ENCODE measurements around the gene H2AZ2.
"Not testable (repeated sequence)": the region's sequence is repeated elsewhere in the genome, so short reads cannot be mapped to it uniquely, and the experiment has no call there.

H2AZ2 gene

GRCh38 chr7:44871918-44872317, 24.0 kb upstream of the H2AZ2 start:
- DNase-seq = not testable (repeated sequence)

GRCh38 chr7:44870780-44871179, 22.9 kb upstream of the H2AZ2 start:
- not testable (repeated sequence) for DNase-seq

GRCh38 chr7:44870336-44870735, 22.4 kb upstream of the H2AZ2 start:
- DNase-seq = not testable (repeated sequence)

- DNase-seq = peak in 19 of 56 donors; percentile 5 to 72 (median 14)
Observed at GRCh38 chr7:44867073-44867995, 19.4 kb upstream of the H2AZ2 start.

GRCh38 chr7:44861949-44862348, 14.1 kb upstream of the H2AZ2 start:
- DNase-seq = not testable (repeated sequence)

DNA sequence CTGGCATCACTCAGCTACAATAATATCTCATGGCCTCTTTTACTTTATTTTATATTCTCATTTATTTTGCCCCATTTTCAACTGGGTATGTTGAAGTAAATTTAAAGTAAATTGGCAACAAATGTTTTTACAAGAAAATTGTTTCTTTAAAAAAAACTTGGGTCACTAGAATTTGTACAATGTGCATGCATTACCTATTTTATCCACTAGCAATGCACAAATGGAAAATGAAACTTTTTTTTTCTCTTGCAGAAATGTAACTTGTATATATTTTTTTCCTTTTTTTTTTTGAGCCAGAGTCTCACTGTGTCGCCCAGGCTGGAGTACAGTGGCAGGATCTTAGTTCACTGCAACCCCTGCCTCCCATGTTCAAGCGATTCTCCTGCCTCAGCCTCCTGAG, 10.3 kb upstream of the H2AZ2 start:
- DNase-seq = no peak

DNA sequence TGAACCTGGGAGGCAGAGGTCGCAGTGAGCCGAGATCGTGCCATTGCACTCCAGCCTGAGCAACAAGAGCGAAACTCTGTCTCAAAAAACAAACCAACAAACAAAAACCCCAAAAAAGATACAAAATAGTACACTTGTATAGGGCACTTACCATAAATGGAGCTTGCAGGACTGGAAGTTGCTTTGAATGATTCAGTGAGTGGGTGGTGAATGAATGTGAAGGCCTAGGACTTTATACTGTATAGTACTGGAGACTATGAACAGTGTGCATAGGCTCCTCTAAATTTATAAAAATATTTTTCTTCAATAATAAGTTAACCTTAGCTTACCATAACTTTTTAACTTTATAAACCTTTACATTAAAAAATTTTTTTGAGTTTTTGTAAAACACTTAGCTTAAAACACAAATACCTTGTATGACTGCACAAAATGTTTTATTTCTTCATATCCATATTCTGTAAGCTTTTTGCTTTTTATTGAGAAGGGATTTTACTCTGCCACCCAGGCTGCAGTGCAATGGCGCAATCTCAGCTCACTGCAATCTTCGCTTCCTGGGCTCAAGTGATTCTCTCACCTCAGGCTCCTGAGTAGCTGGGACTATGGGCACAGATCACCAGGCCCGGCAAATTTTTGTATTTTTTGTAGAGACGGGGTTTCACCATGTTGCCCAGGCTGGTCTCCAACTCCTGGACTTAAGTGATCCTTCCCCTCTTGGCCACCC, 6.9 kb upstream of the H2AZ2 start:
- no peak for DNase-seq

GRCh38 chr7:44853391-44853790, 5.5 kb upstream of the H2AZ2 start:
- DNase-seq = no peak

- no peak for DNase-seq
Observed at GRCh38 chr7:44852590-44852989, 4.7 kb upstream of the H2AZ2 start.

DNA sequence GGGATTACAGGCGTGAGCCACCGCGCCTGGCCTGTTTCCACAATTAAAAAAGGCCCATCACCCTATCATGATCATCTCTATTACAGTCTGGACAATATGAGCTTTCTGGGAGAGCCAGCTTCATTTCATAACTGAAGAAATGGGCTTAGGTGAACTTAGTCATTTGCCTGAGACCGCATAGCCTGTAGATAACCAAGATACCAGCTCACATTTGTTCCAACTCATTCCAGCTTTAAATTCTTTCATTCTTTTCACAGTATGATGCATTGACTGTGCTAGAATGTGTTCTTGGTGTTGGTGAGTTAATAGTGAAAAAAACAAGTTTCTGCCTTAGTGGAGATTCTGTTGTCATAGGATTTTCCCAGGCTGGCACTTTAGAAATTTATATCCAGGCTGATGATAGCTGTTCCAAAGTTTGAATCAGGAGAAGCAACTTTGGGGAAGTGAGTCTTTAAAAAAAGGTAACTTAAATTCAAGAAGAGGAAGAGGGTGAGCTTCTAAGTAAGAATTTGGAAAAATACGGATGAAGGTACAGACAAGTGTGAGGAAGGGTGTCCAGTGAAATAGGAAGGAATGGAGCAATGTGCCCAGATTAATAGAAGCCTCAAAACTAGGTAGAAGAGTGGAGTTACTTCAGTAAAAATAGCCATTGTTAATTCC, 2.1 kb upstream of the H2AZ2 start:
- no peak for DNase-seq

- no peak for DNase-seq
Observed at GRCh38 chr7:44849259-44849884, 1.5 kb upstream of the H2AZ2 start.

GRCh38 chr7:44847509-44847919, 373 bp downstream of the H2AZ2 start:
- peak in 54 of 56 donors; percentile 3 to 98 (median 89) for DNase-seq

DNA sequence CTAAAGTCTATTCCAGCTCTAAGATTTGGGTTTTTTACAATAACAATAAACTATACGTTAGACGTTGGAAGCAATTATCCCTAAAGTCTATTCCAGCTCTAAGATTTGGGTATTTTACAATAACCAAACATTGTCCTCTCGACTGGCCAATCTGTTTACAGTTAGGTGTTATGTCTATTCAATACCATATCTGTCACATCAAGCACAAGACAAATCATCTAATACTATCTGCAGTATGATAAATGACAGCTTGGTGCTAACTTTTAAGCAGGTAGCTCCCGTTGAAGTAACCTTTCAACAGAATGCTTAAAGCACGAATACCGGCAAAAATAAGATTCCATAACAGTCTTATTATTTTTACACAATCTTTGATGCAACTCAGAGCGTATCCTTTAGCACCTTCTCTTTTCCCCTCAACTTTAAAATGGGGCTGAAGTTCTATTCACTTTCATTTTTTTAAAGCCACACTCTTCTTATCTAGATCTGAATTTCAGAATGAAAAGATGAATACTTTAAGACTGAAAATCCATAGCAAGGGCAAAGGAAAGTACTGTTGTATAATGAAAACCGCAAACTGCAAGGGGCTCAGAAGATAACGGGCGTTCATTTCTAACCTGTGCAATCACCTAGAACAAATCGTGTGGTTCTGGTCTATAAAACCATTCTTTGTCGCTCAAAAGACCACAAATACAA, 925 bp downstream of the H2AZ2 start:
- no peak for DNase-seq

GRCh38 chr7:44846390-44846789, 1.5 kb downstream of the H2AZ2 start:
- not testable (repeated sequence) for DNase-seq

GRCh38 chr7:44845451-44845850, 2.4 kb downstream of the H2AZ2 start:
- DNase-seq = no peak

GRCh38 chr7:44843440-44843839, 4.4 kb downstream of the H2AZ2 start:
- DNase-seq = not testable (repeated sequence)

- DNase-seq = not testable (repeated sequence)
Observed at GRCh38 chr7:44842675-44843074, 5.2 kb downstream of the H2AZ2 start.

- no peak for DNase-seq
Observed at GRCh38 chr7:44838751-44839150, 9.1 kb downstream of the H2AZ2 start.

DNA sequence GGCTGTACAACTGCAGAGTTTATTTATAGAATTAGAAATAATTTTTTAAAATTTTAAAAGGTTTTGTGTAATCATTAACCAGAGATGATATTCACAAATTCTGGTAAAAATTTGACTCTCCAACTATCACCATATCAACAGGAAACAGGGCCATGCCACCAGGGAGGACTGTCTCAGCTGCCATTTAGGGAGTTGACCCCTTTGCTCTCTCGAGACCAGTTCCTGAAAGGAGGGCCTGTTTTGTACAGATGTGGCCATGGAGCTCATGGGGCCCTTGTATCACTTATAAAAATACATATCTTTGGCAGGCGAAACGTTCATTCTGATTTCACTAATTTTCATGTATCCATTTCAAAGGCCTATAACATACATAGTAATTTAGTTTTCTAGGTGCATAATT, 20.3 kb downstream of the H2AZ2 start:
- no peak for DNase-seq

DNA sequence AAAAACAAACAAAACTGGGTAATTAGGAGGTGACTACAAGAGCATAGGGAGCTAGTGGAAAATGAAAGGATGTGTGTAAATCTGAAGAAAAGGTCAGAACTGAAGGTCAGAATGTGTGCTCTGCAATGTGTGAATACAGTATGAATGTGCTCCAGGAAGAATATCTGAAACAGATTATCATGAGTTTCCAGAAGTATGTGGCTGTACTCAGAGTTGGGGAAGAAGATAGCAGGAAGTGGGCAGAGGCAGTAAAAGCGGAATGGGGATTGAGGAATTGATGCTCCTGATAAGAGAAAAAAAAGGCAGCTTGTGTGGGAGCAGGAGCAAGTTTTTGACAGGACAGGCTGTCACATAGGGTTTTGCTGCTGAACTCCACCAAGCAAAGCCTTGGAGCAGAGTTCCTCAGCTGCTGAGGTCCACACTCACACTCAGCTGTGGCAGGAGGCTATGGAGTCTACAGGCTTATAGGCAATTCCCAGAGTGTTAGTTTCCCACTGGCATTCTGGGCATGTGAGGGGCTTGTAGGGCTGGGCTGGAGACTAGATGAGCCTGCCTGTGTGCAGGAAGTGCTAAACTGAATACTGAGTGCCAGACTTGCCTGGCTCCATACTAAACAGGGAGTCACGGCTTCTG, 22.9 kb downstream of the H2AZ2 start:
- DNase-seq = no peak
